VCaP (cell line): ENCODE results near the gene MACROD2.

Experiments
- H3K27ac ChIP-seq: fragments of 450-650 bp; 2 replicates; pipeline ENCODE4 v1.5.1; 2017
- CTCF ChIP-seq: fragments of 450-650 bp; conservative IDR thresholded peaks from 2 replicates; pipeline ENCODE4 v1.5.1; 2017; ENCODE audit warnings: mild to moderate bottlenecking, moderate library complexity

Gene MACROD2

GRCh38 chr20:16052456-16052855, 2057.1 kb downstream of the MACROD2 start:
- TF ChIP-seq CTCF = no peak
- no peak overlapping the region for H3K27ac ChIP-seq

GRCh38 chr20:16054985-16055384, 2059.7 kb downstream of the MACROD2 start:
- TF ChIP-seq CTCF = no peak
- no peak overlapping the region for H3K27ac ChIP-seq

- H3K27ac ChIP-seq = no peak overlapping the region
- no peak for TF ChIP-seq CTCF
Observed at GRCh38 chr20:16057651-16058050, 2062.3 kb downstream of the MACROD2 start.

GRCh38 chr20:16058268-16058667, 2063.0 kb downstream of the MACROD2 start:
- H3K27ac ChIP-seq = no peak overlapping the region
- TF ChIP-seq CTCF = no peak

- H3K27ac ChIP-seq = no peak overlapping the region
- no peak for TF ChIP-seq CTCF
Observed at GRCh38 chr20:16059841-16060240, 2064.5 kb downstream of the MACROD2 start.

GRCh38 chr20:16061351-16061750, 2066.0 kb downstream of the MACROD2 start:
- no peak overlapping the region for H3K27ac ChIP-seq
- TF ChIP-seq CTCF = no peak

- TF ChIP-seq CTCF = no peak
- no peak overlapping the region for H3K27ac ChIP-seq
Observed at GRCh38 chr20:16062661-16063581, 2067.6 kb downstream of the MACROD2 start.
